ENCODE measurements around the gene CD302.
A peak's percentile ranks its signal among the peaks of the same experiment; 100 is the strongest.

GRCh38 chr2:159807183-159808031, 9.4 kb upstream of the CD302 start:
- TF ChIP-seq, protein P1, sequence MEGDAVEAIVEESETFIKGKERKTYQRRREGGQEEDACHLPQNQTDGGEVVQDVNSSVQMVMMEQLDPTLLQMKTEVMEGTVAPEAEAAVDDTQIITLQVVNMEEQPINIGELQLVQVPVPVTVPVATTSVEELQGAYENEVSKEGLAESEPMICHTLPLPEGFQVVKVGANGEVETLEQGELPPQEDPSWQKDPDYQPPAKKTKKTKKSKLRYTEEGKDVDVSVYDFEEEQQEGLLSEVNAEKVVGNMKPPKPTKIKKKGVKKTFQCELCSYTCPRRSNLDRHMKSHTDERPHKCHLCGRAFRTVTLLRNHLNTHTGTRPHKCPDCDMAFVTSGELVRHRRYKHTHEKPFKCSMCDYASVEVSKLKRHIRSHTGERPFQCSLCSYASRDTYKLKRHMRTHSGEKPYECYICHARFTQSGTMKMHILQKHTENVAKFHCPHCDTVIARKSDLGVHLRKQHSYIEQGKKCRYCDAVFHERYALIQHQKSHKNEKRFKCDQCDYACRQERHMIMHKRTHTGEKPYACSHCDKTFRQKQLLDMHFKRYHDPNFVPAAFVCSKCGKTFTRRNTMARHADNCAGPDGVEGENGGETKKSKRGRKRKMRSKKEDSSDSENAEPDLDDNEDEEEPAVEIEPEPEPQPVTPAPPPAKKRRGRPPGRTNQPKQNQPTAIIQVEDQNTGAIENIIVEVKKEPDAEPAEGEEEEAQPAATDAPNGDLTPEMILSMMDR (conservative IDR thresholded peaks at IDR 0.05) = peak; percentile 80
- no peak for TF ChIP-seq ZFX (IDR thresholded peaks at IDR 0.05)

All from C4-2B (cell line).